ENCODE data around the gene CCDC195. TPM values are rescaled to one million over a fixed set of nuclear protein-coding genes. Genes with fewer than 3 reads are reported as not detected.

CCDC195 gene, protein sequence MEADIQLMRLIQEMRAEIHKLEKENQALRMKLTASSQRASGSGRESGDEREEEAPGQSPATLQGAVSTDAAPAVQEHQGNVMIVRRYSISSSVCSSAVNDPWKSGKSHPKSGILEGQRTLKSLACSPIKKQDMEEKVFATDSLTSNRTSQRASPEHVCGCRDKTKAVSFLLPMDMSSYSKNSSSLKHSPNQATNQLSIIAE
- total RNA-seq = not detected

GRCh38 chr2:224716201-224716600, at the start of gene CCDC195:
CCDC195 (minus strand) TSS chr2:224716365; CDS start chr2:224716365, 0 bp downstream.
- no peaks in the 10 kb centered on the region for H3K27me3 Mint-ChIP-seq (ENCODE audit: low read depth)
- no peaks in the 10 kb centered on the region for H3K4me1 Mint-ChIP-seq (ENCODE audit: low read depth)
- CTCF ChIA-PET = no interaction called here
- no peak within 1 kb of the TSS for H3K4me3 Mint-ChIP-seq
- DNase-seq = no peak
- intact Hi-C loops (cut with micrococcal nuclease) = no loop called here
- peaks cover 2% of the 10 kb centered on the region for H3K36me3 Mint-ChIP-seq (ENCODE audit: low read depth)
- no peak within 1 kb of the TSS for H3K27ac Mint-ChIP-seq
- H3K9me3 Mint-ChIP-seq = peaks cover 7% of the 10 kb centered on the region

DNA sequence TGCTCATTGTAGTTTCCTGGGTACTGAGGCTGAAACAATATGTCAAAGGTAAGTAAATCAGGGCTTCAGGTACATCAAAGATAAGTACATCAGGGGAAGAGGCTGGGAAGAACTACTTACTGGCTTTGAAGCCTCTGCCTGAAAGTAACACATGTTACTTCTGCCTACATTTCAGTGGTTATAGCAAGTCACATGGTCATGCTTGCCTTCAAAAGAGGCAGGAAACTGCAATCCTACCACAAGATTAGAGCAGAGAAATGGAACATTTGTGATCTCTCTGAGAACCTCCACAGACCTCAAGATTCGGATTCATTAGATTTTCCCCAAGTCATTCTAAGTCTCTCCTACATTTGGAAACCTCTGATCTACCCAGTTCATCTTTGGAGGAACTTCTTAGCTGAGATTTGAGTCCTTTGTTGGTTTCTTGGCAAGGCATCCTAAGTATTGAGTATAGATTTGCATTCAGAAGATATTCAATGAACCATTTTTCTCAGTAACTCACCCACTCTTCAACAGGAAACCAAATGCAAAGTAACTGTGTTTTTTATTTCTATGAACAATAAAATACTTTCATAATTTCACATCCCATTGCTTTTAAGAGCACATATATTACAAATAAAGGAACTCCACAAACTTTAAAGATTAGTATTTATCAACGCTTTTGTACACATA, 48.5 kb upstream of the CCDC195 start:
- H3K4me3 Mint-ChIP-seq = no peak overlapping the region
- intact Hi-C loops (cut with micrococcal nuclease) = no loop called here
- CTCF ChIA-PET = interaction anchor here (1.3 kb wide), 1 partner anchor 11 kb away, joined by 4 read pairs; no protein-coding TSS in a partner anchor
- peaks cover 12% of the 10 kb centered on the region for H3K9me3 Mint-ChIP-seq
- no peaks in the 10 kb centered on the region for H3K27me3 Mint-ChIP-seq (ENCODE audit: low read depth)
- H3K27ac Mint-ChIP-seq = peak overlapping the region; percentile 90
- peaks cover 34% of the 10 kb centered on the region for H3K4me1 Mint-ChIP-seq (ENCODE audit: low read depth)
- peaks cover 90% of the 10 kb centered on the region for H3K36me3 Mint-ChIP-seq (ENCODE audit: low read depth)
- DNase-seq = peak; percentile 16

GRCh38 chr2:224757934-224758548, 41.9 kb upstream of the CCDC195 start:
- H3K27me3 Mint-ChIP-seq (ENCODE audit: low read depth) = no peaks in the 10 kb centered on the region
- intact Hi-C loops (cut with micrococcal nuclease) = no loop called here
- H3K9me3 Mint-ChIP-seq = peaks cover 36% of the 10 kb centered on the region
- H3K4me1 Mint-ChIP-seq (ENCODE audit: low read depth) = no peaks in the 10 kb centered on the region
- no peak for DNase-seq
- no peak overlapping the region for H3K4me3 Mint-ChIP-seq
- no peak overlapping the region for H3K27ac Mint-ChIP-seq
- peaks cover 56% of the 10 kb centered on the region for H3K36me3 Mint-ChIP-seq (ENCODE audit: low read depth)
- CTCF ChIA-PET = no interaction called here

- CTCF ChIA-PET = interaction anchor here (0.7 kb wide), 1 partner anchor 76 kb away, joined by 3 read pairs; no protein-coding TSS in a partner anchor
Observed at GRCh38 chr2:224753743-224754540, 37.8 kb upstream of the CCDC195 start.

GRCh38 chr2:224751996-224752698, 36.0 kb upstream of the CCDC195 start:
- intact Hi-C loops (cut with micrococcal nuclease) = no loop called here
- H3K27ac Mint-ChIP-seq = no peak overlapping the region
- no peaks in the 10 kb centered on the region for H3K27me3 Mint-ChIP-seq (ENCODE audit: low read depth)
- no peak for DNase-seq
- H3K4me1 Mint-ChIP-seq (ENCODE audit: low read depth) = no peaks in the 10 kb centered on the region
- H3K9me3 Mint-ChIP-seq = peaks cover 5% of the 10 kb centered on the region
- CTCF ChIA-PET = no interaction called here
- H3K4me3 Mint-ChIP-seq = no peak overlapping the region
- peaks cover 4% of the 10 kb centered on the region for H3K36me3 Mint-ChIP-seq (ENCODE audit: low read depth)

More at GRCh38 chr2:224753743-224754540, 37.8 kb upstream of the CCDC195 start:
- Mint-ChIP-seq H3K4me3 (no peak overlapping the region), H3K4me1 (ENCODE audit: low read depth) (no peaks in the 10 kb centered on the region), H3K27ac (no peak overlapping the region), H3K9me3 (peaks cover 23% of the 10 kb centered on the region), H3K27me3 (ENCODE audit: low read depth) (no peaks in the 10 kb centered on the region), H3K36me3 (ENCODE audit: low read depth) (peaks cover 22% of the 10 kb centered on the region)
- no peak for DNase-seq
- intact Hi-C loops (cut with micrococcal nuclease) = no loop called here

DNA sequence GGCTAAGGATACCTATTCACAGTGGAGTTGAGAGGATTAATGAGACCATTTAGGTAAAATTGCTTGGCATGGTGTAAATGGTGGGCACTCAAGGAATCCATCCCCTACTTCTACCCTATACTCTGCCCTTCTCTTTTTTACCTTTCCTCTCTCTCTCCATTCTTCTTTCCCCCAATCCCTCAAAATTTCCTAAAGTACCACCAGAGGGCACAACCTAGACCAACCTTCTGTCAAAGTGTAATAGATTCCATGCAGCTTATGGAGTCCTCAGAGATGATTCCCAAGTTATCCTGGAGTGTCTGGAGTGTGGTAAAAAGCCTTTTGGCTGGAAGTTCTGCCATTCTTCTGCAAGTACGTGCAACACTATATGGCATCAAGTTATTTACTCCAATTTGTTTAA, 33.0 kb upstream of the CCDC195 start:
- intact Hi-C loops (cut with micrococcal nuclease) = no loop called here
- CTCF ChIA-PET = no interaction called here
- Mint-ChIP-seq H3K4me3 (no peak overlapping the region), H3K27ac (no peak overlapping the region), H3K27me3 (ENCODE audit: low read depth) (no peaks in the 10 kb centered on the region), H3K36me3 (ENCODE audit: low read depth) (no peaks in the 10 kb centered on the region), H3K9me3 (no peaks in the 10 kb centered on the region), H3K4me1 (ENCODE audit: low read depth) (no peaks in the 10 kb centered on the region)
- DNase-seq = no peak

DNA sequence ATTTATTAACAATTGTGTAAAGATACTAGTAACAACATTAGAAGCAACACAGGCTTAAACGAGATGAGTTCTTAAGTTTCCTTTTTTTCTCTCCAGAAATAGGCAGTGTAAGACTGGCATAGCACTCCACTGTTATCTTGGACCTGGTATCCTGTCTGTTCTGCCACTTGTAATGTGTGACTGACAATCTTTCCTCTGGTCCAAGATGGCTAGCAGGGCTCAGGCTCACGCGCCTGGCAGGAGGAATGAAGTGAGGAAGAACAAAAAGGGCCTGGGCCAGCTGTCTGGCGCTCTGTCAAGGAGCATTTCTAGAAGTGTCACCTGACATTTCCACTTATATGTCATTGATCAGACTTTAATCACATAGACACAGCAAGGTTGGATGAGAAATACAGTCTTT, 31.6 kb upstream of the CCDC195 start:
- intact Hi-C loops (cut with micrococcal nuclease) = no loop called here
- H3K27ac Mint-ChIP-seq = no peak overlapping the region
- H3K4me3 Mint-ChIP-seq = no peak overlapping the region
- H3K4me1 Mint-ChIP-seq (ENCODE audit: low read depth) = no peaks in the 10 kb centered on the region
- H3K36me3 Mint-ChIP-seq (ENCODE audit: low read depth) = no peaks in the 10 kb centered on the region
- CTCF ChIA-PET = no interaction called here
- DNase-seq = no peak
- H3K27me3 Mint-ChIP-seq (ENCODE audit: low read depth) = no peaks in the 10 kb centered on the region
- H3K9me3 Mint-ChIP-seq = no peaks in the 10 kb centered on the region

DNA sequence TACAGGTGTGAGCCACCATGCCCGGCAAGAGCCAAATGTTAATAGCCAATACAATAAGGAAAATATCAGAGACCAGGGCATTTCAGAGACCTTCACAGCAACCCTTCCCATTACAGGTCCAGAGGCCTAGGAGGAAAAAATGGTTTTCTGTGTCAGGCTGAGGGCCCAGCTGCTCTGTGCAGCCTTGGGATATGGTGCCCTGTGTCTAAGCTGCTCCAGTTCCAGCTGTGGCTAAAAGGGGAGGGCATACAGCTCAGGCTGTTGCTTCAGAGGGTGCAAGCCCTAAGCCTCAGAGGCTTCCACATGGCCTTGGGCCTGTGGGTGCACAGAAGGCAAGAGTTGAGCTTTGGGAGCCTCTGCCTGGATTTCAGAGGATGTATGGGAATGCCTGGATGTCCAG, 20.1 kb upstream of the CCDC195 start:
- no peaks in the 10 kb centered on the region for H3K4me1 Mint-ChIP-seq (ENCODE audit: low read depth)
- CTCF ChIA-PET = interaction anchor here (0.6 kb wide), 1 partner anchor 286 kb away, joined by 3 read pairs; no protein-coding TSS in a partner anchor

GRCh38 chr2:224734949-224735348, 18.8 kb upstream of the CCDC195 start:
- Mint-ChIP-seq H3K36me3 (ENCODE audit: low read depth) (no peaks in the 10 kb centered on the region), H3K27ac (no peak overlapping the region), H3K27me3 (ENCODE audit: low read depth) (peaks cover 2% of the 10 kb centered on the region), H3K9me3 (peaks cover 27% of the 10 kb centered on the region), H3K4me1 (ENCODE audit: low read depth) (no peaks in the 10 kb centered on the region), H3K4me3 (no peak overlapping the region)
- no peak for DNase-seq
- CTCF ChIA-PET = no interaction called here
- intact Hi-C loops (cut with micrococcal nuclease) = no loop called here

More for the DNA sequence above, 20.1 kb upstream of the CCDC195 start:
- H3K4me3 Mint-ChIP-seq = no peak overlapping the region
- H3K9me3 Mint-ChIP-seq = peaks cover 27% of the 10 kb centered on the region
- intact Hi-C loops (cut with micrococcal nuclease) = no loop called here
- H3K27me3 Mint-ChIP-seq (ENCODE audit: low read depth) = peaks cover 2% of the 10 kb centered on the region
- H3K27ac Mint-ChIP-seq = no peak overlapping the region
- no peak for DNase-seq
- H3K36me3 Mint-ChIP-seq (ENCODE audit: low read depth) = no peaks in the 10 kb centered on the region

DNA sequence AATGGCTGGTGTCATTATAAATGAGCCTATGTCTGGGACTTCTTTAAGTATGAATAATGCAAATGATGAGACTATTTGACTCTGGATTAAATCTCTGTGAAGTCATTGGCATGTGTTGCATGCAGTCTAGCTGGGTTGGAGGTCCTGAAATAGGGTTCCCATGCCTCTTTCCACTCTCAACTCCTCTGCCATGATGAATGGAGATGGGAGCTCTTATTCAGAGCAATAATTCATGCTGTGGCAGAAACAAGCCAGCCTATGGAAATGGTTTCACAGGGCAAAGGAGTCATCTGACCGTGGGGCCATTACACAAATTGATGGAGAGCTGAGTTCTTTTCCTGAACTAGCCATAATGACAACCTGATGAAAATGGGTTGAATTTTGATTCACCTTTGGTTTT, 15.5 kb upstream of the CCDC195 start:
- Mint-ChIP-seq H3K4me3 (no peak overlapping the region), H3K36me3 (ENCODE audit: low read depth) (no peaks in the 10 kb centered on the region), H3K4me1 (ENCODE audit: low read depth) (no peaks in the 10 kb centered on the region), H3K9me3 (peaks cover 27% of the 10 kb centered on the region), H3K27me3 (ENCODE audit: low read depth) (peaks cover 2% of the 10 kb centered on the region), H3K27ac (no peak overlapping the region)
- intact Hi-C loops (cut with micrococcal nuclease) = no loop called here
- CTCF ChIA-PET = no interaction called here
- DNase-seq = no peak

GRCh38 chr2:224729435-224729834, 13.3 kb upstream of the CCDC195 start:
- CTCF ChIA-PET = no interaction called here
- Mint-ChIP-seq H3K9me3 (peaks cover 13% of the 10 kb centered on the region), H3K4me3 (no peak overlapping the region), H3K4me1 (ENCODE audit: low read depth) (no peaks in the 10 kb centered on the region), H3K36me3 (ENCODE audit: low read depth) (no peaks in the 10 kb centered on the region), H3K27me3 (ENCODE audit: low read depth) (peaks cover 5% of the 10 kb centered on the region), H3K27ac (no peak overlapping the region)
- intact Hi-C loops (cut with micrococcal nuclease) = no loop called here
- no peak for DNase-seq

GRCh38 chr2:224724331-224724730, 8.2 kb upstream of the CCDC195 start:
- no peak for DNase-seq
- peaks cover 2% of the 10 kb centered on the region for H3K27me3 Mint-ChIP-seq (ENCODE audit: low read depth)
- CTCF ChIA-PET = interaction anchor here (0.6 to 0.7 kb wide), 2 partner anchors 16 to 363 kb away, joined by 3 read pairs; no protein-coding TSS in a partner anchor
- no peaks in the 10 kb centered on the region for H3K4me1 Mint-ChIP-seq (ENCODE audit: low read depth)
- H3K36me3 Mint-ChIP-seq (ENCODE audit: low read depth) = no peaks in the 10 kb centered on the region
- peaks cover 13% of the 10 kb centered on the region for H3K9me3 Mint-ChIP-seq
- intact Hi-C loops (cut with micrococcal nuclease) = no loop called here
- H3K27ac Mint-ChIP-seq = no peak overlapping the region
- H3K4me3 Mint-ChIP-seq = no peak overlapping the region

Measured in activated naive CD4-positive, alpha-beta T cell treated with anti-CD3 and anti-CD28 coated beads for 36 hours (primary cell).